Skeletal muscle cell (primary cell): ENCODE data around the gene LHX5.
"Not testable (repeated sequence)": the region's sequence is repeated elsewhere in the genome, so short reads cannot be mapped to it uniquely, and the experiment has no call there.

ENCODE experiments used
- DNase-seq: peaks from one replicate; pipeline ENCODE4 v3.0.0-alpha.2; 2010; ENCODE audit warnings: low read depth
- H3K4me3 ChIP-seq: 2 replicates; pipeline ENCODE4 v1.5.1; 2011; ENCODE audit warnings: low read depth, mild to moderate bottlenecking, control low read depth, low read length, moderate library complexity

Gene LHX5

DNA sequence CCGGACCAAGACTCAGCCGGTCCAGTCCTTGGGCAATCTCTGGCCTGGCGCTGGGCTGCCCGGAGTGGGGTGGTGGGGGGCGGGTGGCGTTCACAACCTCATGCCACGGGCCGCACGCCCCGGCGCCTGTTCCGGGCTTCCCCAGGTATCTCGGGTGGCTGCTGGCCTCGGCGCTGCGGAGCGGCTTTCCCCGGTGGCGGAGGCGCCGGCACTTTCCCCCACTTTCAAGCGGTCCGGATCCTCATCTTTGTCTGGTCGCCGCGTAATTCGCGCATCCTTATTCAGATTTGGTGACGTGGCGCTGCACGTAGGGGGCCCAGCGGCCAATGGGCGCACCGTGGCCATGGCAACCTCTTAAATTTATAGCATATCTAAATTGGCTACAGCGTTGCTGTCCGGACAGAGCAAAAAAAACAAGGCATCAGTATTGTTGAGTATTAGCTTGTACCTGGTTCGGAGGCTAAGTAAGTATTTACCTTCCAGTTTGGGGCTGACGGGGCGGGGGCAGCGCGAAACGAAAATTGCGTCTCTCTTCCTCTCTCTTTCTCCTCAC lies at the start of gene LHX5:
TSS of gene LHX5 (minus strand) at position 253 of the 553 bp plus-strand sequence. CDS start 373 bp downstream, outside the sequence.
- DNase-seq, result no peak
- H3K4me3 ChIP-seq, result no peak within 1 kb of the TSS

GRCh38 chr12:113519464-113520307 lies 48.0 kb upstream of the LHX5 start:
- DNase-seq, result no peak

GRCh38 chr12:113515082-113515856 lies 43.6 kb upstream of the LHX5 start:
- no peak for DNase-seq
- no peak overlapping the region for H3K4me3 ChIP-seq

More at GRCh38 chr12:113519464-113520307, 48.0 kb upstream of the LHX5 start:
- no peak overlapping the region for H3K4me3 ChIP-seq

DNA sequence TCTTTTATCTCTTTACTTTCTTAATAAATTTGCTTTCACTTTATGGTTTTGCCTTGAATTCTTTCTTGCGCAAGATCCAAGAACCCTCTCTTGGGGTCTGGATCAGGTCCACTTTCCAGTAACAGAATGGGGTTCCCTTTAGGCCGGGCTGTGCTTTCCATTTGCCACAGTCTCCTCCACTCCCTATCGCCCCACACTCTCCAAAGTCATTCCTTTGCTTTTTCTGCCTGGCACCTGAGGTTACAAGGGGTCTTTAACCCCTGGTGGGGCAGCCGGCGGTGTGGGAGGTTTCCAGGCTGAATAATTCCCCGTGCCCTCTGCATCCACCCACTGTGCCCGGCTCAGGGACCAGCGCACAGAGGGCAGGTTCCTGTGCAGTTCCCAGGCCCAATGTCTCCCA lies 42.9 kb upstream of the LHX5 start:
- no peak for DNase-seq
- no peak overlapping the region for H3K4me3 ChIP-seq

- H3K4me3 ChIP-seq, result no peak overlapping the region
- no peak for DNase-seq
These were observed 40.9 kb upstream of the LHX5 start for GRCh38 chr12:113512568-113512967.

GRCh38 chr12:113506867-113507266 lies 35.2 kb upstream of the LHX5 start:
- no peak overlapping the region for H3K4me3 ChIP-seq
- no peak for DNase-seq

GRCh38 chr12:113505941-113506340 lies 34.3 kb upstream of the LHX5 start:
- no peak overlapping the region for H3K4me3 ChIP-seq
- no peak for DNase-seq

DNA sequence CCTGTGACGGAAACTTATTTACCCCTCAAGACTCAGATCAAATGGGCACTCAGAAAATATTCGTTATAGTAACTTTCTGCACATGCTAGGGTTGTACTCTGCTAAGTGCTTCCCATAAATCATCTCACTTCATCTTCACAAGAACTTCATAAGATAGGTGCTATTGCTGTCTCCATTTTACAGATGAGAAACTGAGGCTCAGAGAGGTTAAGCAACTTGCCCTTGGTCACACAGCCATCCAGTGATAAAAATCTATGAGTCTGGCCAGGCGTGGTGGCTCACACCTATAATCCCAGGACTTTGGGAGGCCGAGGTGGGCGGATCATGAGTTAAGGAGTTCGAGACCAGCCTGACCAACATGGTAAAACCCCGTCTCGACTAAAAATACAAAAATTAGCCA lies 33.2 kb upstream of the LHX5 start:
- DNase-seq, result no peak
- no peak overlapping the region for H3K4me3 ChIP-seq

GRCh38 chr12:113500782-113501311 lies 29.2 kb upstream of the LHX5 start:
- no peak for DNase-seq

DNA sequence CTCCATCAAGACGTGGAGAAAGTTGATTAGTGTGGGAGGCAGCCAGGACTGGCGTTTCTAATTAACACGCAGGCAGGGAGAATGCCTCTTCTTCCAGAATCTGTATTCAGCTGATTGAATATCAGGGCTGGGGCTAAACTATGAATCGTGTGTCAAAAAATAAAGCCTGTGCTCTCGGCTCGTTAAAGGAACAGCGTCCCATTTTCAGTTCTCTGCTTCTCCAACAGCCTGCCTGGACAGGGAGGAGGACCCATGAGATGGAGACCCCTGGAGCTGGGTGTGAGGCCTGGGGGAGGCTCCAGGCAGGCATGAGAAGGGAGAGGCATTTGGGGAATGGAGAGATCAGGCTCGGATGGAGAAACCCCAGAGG lies 28.6 kb upstream of the LHX5 start:
- no peak overlapping the region for H3K4me3 ChIP-seq
- DNase-seq, result no peak

More at GRCh38 chr12:113500782-113501311, 29.2 kb upstream of the LHX5 start:
- no peak overlapping the region for H3K4me3 ChIP-seq

- DNase-seq, result no peak
- no peak overlapping the region for H3K4me3 ChIP-seq
These were observed 26.8 kb upstream of the LHX5 start for GRCh38 chr12:113498490-113498889.

GRCh38 chr12:113497693-113498092 lies 26.0 kb upstream of the LHX5 start:
- DNase-seq, result no peak
- no peak overlapping the region for H3K4me3 ChIP-seq

GRCh38 chr12:113495941-113496340 lies 24.3 kb upstream of the LHX5 start:
- not testable (repeated sequence) for H3K4me3 ChIP-seq, DNase-seq

DNA sequence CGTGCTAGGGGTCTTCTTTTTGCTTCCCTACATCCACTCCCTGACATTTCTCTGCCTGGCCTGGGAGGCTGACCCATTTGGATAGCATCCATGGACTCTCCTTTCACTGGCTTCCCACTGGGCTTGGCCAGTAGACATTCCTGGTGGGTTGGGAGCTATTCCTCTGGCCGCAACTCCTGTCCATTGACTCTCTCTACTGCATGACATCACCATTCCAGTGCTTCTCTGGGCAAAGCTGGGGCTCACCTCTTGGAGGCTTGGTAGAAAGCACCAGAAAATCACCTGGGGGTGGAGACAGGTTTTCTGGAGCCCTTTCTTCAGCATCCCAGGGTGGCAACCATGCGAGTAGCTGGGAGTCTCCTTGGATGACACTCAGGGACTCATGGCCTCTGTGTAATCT lies 16.7 kb upstream of the LHX5 start:
- no peak for DNase-seq
- no peak overlapping the region for H3K4me3 ChIP-seq

DNA sequence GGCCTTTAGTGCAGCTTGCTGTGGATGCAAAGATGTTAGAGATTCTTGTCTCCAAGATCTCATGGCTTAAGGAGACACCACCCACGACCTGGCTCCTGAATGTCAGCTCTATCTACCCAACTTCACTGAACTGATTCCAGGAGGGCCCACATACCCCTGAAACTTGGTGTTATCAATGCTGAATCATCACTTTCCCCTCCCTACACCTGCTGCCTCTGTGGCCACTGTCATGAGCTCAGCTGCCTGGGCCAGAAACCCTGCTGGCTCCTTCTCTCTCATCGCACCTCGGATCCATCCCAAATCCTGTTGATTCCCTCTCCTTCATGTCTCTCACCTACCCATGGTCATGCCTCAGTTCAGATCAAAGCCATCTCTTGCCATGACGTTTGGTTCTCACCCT lies 15.1 kb upstream of the LHX5 start:
- H3K4me3 ChIP-seq, result no peak overlapping the region
- no peak for DNase-seq

- H3K4me3 ChIP-seq, result no peak overlapping the region
These were observed 13.7 kb upstream of the LHX5 start for GRCh38 chr12:113485330-113485729.

DNA sequence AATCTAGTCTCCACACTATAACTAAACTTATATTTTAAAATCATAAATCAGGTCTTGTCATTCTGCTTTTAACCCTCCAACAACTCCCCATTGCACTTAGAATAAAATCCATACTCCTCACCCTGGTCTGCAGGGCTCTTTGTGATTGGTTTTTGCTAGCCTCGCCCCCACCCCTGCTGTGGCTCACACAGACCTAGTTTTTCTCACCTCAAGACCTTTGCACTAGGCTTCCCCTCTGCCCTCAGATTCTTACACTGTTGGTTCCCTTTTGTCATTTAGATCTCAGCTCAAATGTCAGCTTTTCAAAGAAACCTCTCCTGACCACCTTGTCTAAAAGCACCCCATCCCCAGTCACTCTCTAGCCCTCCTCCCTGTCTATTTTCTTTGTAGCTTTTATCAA lies 10.7 kb upstream of the LHX5 start:
- no peak overlapping the region for H3K4me3 ChIP-seq
- DNase-seq, result no peak

More at GRCh38 chr12:113485330-113485729, 13.7 kb upstream of the LHX5 start:
- no peak for DNase-seq

GRCh38 chr12:113480336-113480971 lies 8.8 kb upstream of the LHX5 start:
- no peak for DNase-seq
- H3K4me3 ChIP-seq, result no peak overlapping the region

DNA sequence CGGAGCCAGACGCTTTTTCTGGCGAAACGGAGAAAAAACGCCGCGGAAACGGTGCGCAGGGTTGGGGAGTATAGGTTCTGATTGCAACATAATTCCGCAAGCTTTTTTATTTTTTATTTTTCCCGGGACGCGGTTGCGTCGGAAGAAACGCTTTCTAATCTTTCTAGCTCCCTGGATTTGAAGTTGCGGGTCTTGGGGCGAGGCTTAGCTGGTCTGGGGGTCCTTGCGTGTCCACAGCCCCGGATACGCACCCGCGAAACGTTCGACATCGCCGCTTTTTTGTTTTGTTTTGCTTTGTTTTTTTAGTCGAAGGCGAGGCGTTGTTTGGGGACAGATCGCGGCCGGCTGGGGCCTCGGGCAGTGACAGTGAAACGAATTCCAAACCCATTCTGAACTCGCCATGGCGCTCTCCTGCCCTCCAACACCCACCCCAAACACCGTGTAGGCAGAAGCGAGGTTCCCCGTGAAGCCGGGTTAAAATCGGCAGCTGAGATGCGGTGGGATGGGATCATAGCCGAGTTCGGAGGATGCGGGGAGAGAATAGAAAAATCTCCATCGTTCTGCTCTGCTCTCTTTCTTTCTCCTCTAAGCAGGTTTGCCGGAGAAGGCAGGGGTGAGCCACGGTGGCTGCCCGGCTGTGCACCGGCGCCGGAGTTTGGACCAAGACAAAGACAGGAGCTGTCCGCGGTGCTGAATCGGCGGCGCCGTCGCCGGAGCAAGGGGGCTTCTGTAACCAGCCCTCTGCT lies 8.1 kb upstream of the LHX5 start:
- no peak for DNase-seq
- H3K4me3 ChIP-seq, result no peak overlapping the region
